OCI-LY7 (cell line): ENCODE data around the gene ID3.

ENCODE experiments used
- EZH2phosphoT487 ChIP-seq: fragments of 200-600 bp; sonication (generic); IDR thresholded peaks from 2 replicates; pipeline ENCODE4 v1.6.1; 2018; ENCODE audit warnings: low read depth, borderline replicate concordance, mild to moderate bottlenecking, mixed run types, antibody characterized with exemption, low read length, moderate library complexity, mixed read lengths
- TF ChIP-seq, protein P1 (sequence below): fragments of 200-600 bp; sonication (generic); conservative IDR thresholded peaks from 2 replicates; pipeline ENCODE4 v1.5.1; 2014; ENCODE audit warnings: mild to moderate bottlenecking, antibody characterized with exemption, low read length, moderate library complexity, mixed read lengths

DNA sequence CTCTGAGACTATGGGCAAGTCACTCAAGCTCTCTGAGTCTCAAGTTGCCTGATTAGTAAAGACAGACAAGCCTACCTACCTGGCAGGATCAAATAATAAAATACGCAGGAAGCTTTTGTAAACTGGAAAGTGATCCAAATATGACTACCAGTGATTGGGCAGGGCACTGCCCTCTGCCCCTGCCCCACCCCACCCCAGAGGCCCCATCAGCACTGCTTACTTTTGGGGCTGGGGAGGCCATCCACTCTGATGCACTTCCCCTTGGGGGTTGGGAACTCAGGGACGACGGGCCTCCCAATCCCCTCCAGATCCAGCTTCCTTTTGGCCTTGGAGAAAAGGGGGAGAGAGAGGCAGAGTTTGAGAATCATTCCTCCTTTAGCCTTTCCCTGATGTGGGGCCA lies 35.1 kb downstream of the ID3 start:
- TF ChIP-seq, protein P1, sequence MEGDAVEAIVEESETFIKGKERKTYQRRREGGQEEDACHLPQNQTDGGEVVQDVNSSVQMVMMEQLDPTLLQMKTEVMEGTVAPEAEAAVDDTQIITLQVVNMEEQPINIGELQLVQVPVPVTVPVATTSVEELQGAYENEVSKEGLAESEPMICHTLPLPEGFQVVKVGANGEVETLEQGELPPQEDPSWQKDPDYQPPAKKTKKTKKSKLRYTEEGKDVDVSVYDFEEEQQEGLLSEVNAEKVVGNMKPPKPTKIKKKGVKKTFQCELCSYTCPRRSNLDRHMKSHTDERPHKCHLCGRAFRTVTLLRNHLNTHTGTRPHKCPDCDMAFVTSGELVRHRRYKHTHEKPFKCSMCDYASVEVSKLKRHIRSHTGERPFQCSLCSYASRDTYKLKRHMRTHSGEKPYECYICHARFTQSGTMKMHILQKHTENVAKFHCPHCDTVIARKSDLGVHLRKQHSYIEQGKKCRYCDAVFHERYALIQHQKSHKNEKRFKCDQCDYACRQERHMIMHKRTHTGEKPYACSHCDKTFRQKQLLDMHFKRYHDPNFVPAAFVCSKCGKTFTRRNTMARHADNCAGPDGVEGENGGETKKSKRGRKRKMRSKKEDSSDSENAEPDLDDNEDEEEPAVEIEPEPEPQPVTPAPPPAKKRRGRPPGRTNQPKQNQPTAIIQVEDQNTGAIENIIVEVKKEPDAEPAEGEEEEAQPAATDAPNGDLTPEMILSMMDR: no peak
- no peak for TF ChIP-seq EZH2phosphoT487
